GM12878 (cell line): ENCODE results near the gene TBXA2R. TPM values are rescaled to one million over a fixed set of nuclear protein-coding genes. Genes with fewer than 3 reads are reported as not detected.

Experiments used
- ATAC-seq: fragments of 200-7000 bp; cut with Tn5 transposase; 3 replicates; pipeline ENCODE4 v1.9.1; 2020; ENCODE audit warnings: mild to moderate bottlenecking, moderate library complexity
- BruUV-seq: library from RNA; stranded (reverse); fragments of 400-500 nt; replicated peaks from 2 replicates; lab custom pipeline; 2021; lab: Mats Ljungman, UMichigan
- CTCF ChIA-PET: fragments of 300-600 bp; sonication (Branson Sonifier 250); formaldehyde crosslinking; extraction: SDS; loops from one replicate; lab custom pipeline; 2021; ENCODE audit warnings: inconsistent platforms; lab: Yijun Ruan, JAX
- POLR2A ChIA-PET: fragments of 350-600 bp; formaldehyde crosslinking; extraction: SDS; loops from one replicate; lab custom pipeline; 2021; ENCODE audit warnings: inconsistent platforms; lab: Charles Lee
- RAD21 ChIA-PET: fragments of 300-600 bp; sonication (Branson Sonifier 250); formaldehyde crosslinking; loops from one replicate; lab custom pipeline; 2023; ENCODE audit warnings: antibody characterized with exemption; ENCODE audit not compliant: unreplicated experiment; lab: Charles Lee
- SMC1A ChIA-PET: fragments of 300-600 bp; sonication (Branson Sonifier 250); formaldehyde crosslinking; loops from one replicate; lab custom pipeline; 2023; ENCODE audit not compliant: unreplicated experiment, uncharacterized antibody; lab: Charles Lee
- DNase-seq: peaks from one replicate; pipeline ENCODE4 v3.0.0-alpha.2; 2011; ENCODE audit warnings: low read depth, low spot score
- FAIRE-seq: peaks from 3 replicates; lab custom pipeline; 2011; peaks lifted over from hg19 to GRCh38; lab: Jason Lieb, UNC
- H2AFZ ChIP-seq: 2 replicates; pipeline ENCODE4 v1.6.0; 2011; ENCODE audit warnings: low read depth, low read length, control low read depth; ENCODE audit not compliant: control insufficient read depth
- H3K27ac ChIP-seq: 2 replicates; pipeline ENCODE4 v1.5.1; 2011; ENCODE audit warnings: control low read depth; ENCODE audit not compliant: control insufficient read depth, insufficient read depth
- H3K27me3 ChIP-seq, 2 experiments: replicated peaks in 1 of 2; 2 replicates each; pipeline versions ENCODE4 v1.6.0 to v1.6.1; 2011; ENCODE audit warnings: low read length in 1 of 2; ENCODE audit not compliant: control insufficient read depth in 2 of 2, insufficient read depth in 2 of 2
- H3K36me3 ChIP-seq, 2 experiments: 2 replicates each; pipeline ENCODE4 v1.5.1; 2011; ENCODE audit warnings: low read length in 1 of 2; ENCODE audit not compliant: control insufficient read depth in 2 of 2, insufficient read depth in 2 of 2
- H3K4me1 ChIP-seq: 2 replicates; pipeline ENCODE4 v1.6.1; 2011; ENCODE audit warnings: mild to moderate bottlenecking, low read length, moderate library complexity, mixed read lengths; ENCODE audit not compliant: control insufficient read depth, insufficient read depth
- H3K4me2 ChIP-seq: 2 replicates; pipeline ENCODE4 v1.6.0; 2011; ENCODE audit warnings: control low read depth; ENCODE audit not compliant: control insufficient read depth, insufficient read depth
- H3K4me3 ChIP-seq: fragments of 200-600 bp; sonication (generic); 2 replicates; pipeline ENCODE4 v1.5.1; 2016
- H3K79me2 ChIP-seq: 2 replicates; pipeline ENCODE4 v1.6.0; 2011; ENCODE audit warnings: low read length; ENCODE audit not compliant: control insufficient read depth, insufficient read depth
- H3K9ac ChIP-seq: 2 replicates; pipeline ENCODE4 v1.8.0; 2011; ENCODE audit warnings: low read length, control low read depth, mixed read lengths; ENCODE audit not compliant: control insufficient read depth, insufficient read depth
- H3K9me3 ChIP-seq: replicated peaks from 3 replicates; pipeline ENCODE4 v1.5.1; 2011; ENCODE audit warnings: mild to moderate bottlenecking, low read length; ENCODE audit not compliant: control insufficient read depth, insufficient read depth
- H4K20me1 ChIP-seq: 2 replicates; pipeline ENCODE4 v1.6.0; 2011; ENCODE audit not compliant: control insufficient read depth, insufficient read depth
- ATF3 ChIP-seq: IDR thresholded peaks from 2 replicates; pipeline ENCODE4 v1.6.1; 2011; ENCODE audit warnings: low read depth, mild to moderate bottlenecking, low read length, moderate library complexity, borderline replicate concordance; ENCODE audit errors: extremely low read depth
- BACH1 ChIP-seq: fragments of 450-650 bp; IDR thresholded peaks from 2 replicates; pipeline ENCODE4 v1.6.1; 2017; ENCODE audit warnings: mild to moderate bottlenecking, borderline replicate concordance
- CEBPB ChIP-seq, 2 experiments: fragments of 150-350 bp in 1 of 2; IDR thresholded peaks; 2 replicates each; pipeline ENCODE4 v1.6.1; 2012 to 2014; ENCODE audit warnings: low read depth in 2 of 2, low read length in 2 of 2, borderline replicate concordance in 1 of 2, inconsistent platforms in 1 of 2
- FOXM1 ChIP-seq: IDR thresholded peaks from 2 replicates; pipeline ENCODE4 v1.6.1; 2012; ENCODE audit warnings: low read depth, mild to moderate bottlenecking, inconsistent platforms, low read length, moderate library complexity
- MEF2A ChIP-seq: IDR thresholded peaks from 2 replicates; pipeline ENCODE4 v1.6.1; 2011; ENCODE audit warnings: low read depth, mild to moderate bottlenecking, low read length, moderate library complexity; ENCODE audit not compliant: insufficient read depth
- MTA3 ChIP-seq: IDR thresholded peaks from 2 replicates; pipeline ENCODE4 v1.6.1; 2012; ENCODE audit warnings: low read length, inconsistent platforms, borderline replicate concordance
- NFIC ChIP-seq: IDR thresholded peaks from 2 replicates; pipeline ENCODE4 v1.6.1; 2012; ENCODE audit warnings: low read depth, mild to moderate bottlenecking, inconsistent platforms, low read length, moderate library complexity
- NR2C1 ChIP-seq: fragments of 450-650 bp; IDR thresholded peaks from 2 replicates; pipeline ENCODE4 v1.6.1; 2017; ENCODE audit warnings: antibody characterized with exemption, mild to moderate bottlenecking, moderate library complexity
- RAD51 ChIP-seq: fragments of 450-650 bp; IDR thresholded peaks from 2 replicates; pipeline ENCODE4 v1.6.1; 2016; ENCODE audit warnings: moderate library complexity, mild to moderate bottlenecking, inconsistent platforms
- RELA ChIP-seq: fragments of 450-650 bp; IDR thresholded peaks from 2 replicates; pipeline ENCODE4 v1.8.0; 2014; ENCODE audit warnings: borderline replicate concordance; ENCODE audit not compliant: partially characterized antibody
- RFX5 ChIP-seq: IDR thresholded peaks from 2 replicates; pipeline ENCODE4 v1.6.1; 2011; ENCODE audit warnings: low read depth, low read length, improper control_type of control experiment
- WGBS: methylation state at CpG from one replicate; pipeline ENCODE4 v1.1.6; 2016; ENCODE audit warnings: low lambda C conversion rate; ENCODE audit not compliant: insufficient replicate concordance, insufficient coverage; ENCODE audit errors: missing lambda C conversion rate; 5-methylcytosine and 5-hydroxymethylcytosine counted together
- in situ Hi-C: fragments of 300-500 bp; cut with MboI; formaldehyde crosslinking; loops from 9 replicates; pipeline ENCODE4 v1.14.3; 2018; ENCODE audit warnings: mixed read lengths
- intact Hi-C: fragments of 100-400 bp; cut with micrococcal nuclease; formaldehyde crosslinking; loops from one replicate; pipeline ENCODE4 v1.14.2; 2022; ENCODE audit not compliant: unreplicated experiment
- polyA plus RNA-seq, 11 experiments: library from polyadenylated mRNA; depleted of rRNA in 4 of 11; unstranded in 6 of 11; stranded (reverse) in 5 of 11; fragments of >200 nt; fragmentation: Nextera tagmentation in 4 of 11; fragmentation: Illumina TruSeq in 1 of 11; extraction: Ambion mirVana in 4 of 11; extraction: Trizol in 1 of 11; gene quantifications; 1 replicate in 1 of 11; 2 replicates in 10 of 11; pipeline versions ENCODE4 v1.2.1 to v1.2.3, GENCODE V29; 2011 to 2016; ENCODE audit warnings: inconsistent platforms in 2 of 11, missing spikeins in 2 of 11, low read depth in 1 of 11
- total RNA-seq, 4 experiments: library from RNA; depleted of rRNA in 3 of 4; stranded (reverse); fragments of >200 nt in 3 of 4; fragmentation: Illumina TruSeq in 1 of 4; extraction: Trizol in 1 of 4; gene quantifications; 2 replicates each; pipeline versions ENCODE4 v1.2.1 to v1.2.3, GENCODE V29; 2013 to 2021
- TF ChIP-seq, protein P1 (sequence below): fragments of 450-650 bp; IDR thresholded peaks from 2 replicates; pipeline ENCODE4 v1.6.1; 2014; ENCODE audit warnings: mild to moderate bottlenecking
- TF ChIP-seq, protein P2 (sequence below): IDR thresholded peaks from 2 replicates; pipeline ENCODE4 v1.6.1; 2012; ENCODE audit warnings: low read depth, low read length, improper control_type of control experiment

TBXA2R gene
- total and polyA plus RNA-seq, 10 of the 15 experiments (the other 5 are each of a cell fraction or from before 2014, with no cell fraction given) = 0.03 TPM; not detected in 8

GRCh38 chr19:3636506-3636905 is 29.8 kb upstream of the TBXA2R start:
- in situ Hi-C loops = no loop called here

More at GRCh38 chr19:3636506-3636905, 29.8 kb upstream of the TBXA2R start:
- TF ChIP-seq RAD51 = no peak
- no peak for TF ChIP-seq RELA
- TF ChIP-seq MEF2A = no peak
- no peak for TF ChIP-seq FOXM1
- TF ChIP-seq RFX5 = no peak
- TF ChIP-seq, protein P1, sequence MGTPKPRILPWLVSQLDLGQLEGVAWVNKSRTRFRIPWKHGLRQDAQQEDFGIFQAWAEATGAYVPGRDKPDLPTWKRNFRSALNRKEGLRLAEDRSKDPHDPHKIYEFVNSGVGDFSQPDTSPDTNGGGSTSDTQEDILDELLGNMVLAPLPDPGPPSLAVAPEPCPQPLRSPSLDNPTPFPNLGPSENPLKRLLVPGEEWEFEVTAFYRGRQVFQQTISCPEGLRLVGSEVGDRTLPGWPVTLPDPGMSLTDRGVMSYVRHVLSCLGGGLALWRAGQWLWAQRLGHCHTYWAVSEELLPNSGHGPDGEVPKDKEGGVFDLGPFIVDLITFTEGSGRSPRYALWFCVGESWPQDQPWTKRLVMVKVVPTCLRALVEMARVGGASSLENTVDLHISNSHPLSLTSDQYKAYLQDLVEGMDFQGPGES = no peak
- no peak for TF ChIP-seq NR2C1
- no peak for TF ChIP-seq NFIC
- no peak for TF ChIP-seq MTA3
- no peak for TF ChIP-seq ATF3
- TF ChIP-seq, protein P2, sequence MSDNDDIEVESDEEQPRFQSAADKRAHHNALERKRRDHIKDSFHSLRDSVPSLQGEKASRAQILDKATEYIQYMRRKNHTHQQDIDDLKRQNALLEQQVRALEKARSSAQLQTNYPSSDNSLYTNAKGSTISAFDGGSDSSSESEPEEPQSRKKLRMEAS = no peak
- no peak for TF ChIP-seq BACH1
- no peak for TF ChIP-seq CEBPB (IDR thresholded peaks at IDR 0.05; ENCODE audit: borderline replicate concordance in 1 of 2, low read depth in 2 of 2, low read length in 2 of 2)
- intact Hi-C loops = no loop called here
- DNase-seq (no peak), ATAC-seq (no peak), FAIRE-seq (no peak)
- Histone ChIP-seq H4K20me1 (no peaks in the 10 kb centered on the region), H3K27ac (no peak overlapping the region), H3K36me3 (no peaks in the 10 kb centered on the region; a peak in 1 of 4 replicates), H3K9me3 (no peaks in the 10 kb centered on the region), H3K9ac (no peak overlapping the region), H3K27me3 (no peaks in the 10 kb centered on the region), H3K79me2 (no peaks in the 10 kb centered on the region), H3K4me3 (no peak overlapping the region), H2AFZ (no peak overlapping the region), H3K4me1 (no peaks in the 10 kb centered on the region), H3K4me2 (no peak overlapping the region)
- POLR2A ChIA-PET = no interaction called here
- SMC1A ChIA-PET = no interaction called here
- CTCF ChIA-PET = no interaction called here
- 92% methylated on average over 20 of the region's 20 CpGs for WGBS
- RAD21 ChIA-PET = no interaction called here
- no TSS peak for BruUV-seq
